ENCODE results near the gene ELK4. TPM values are rescaled to one million over a fixed set of nuclear protein-coding genes. Genes with fewer than 3 reads are reported as not detected.

ELK4 gene
- total and polyA plus RNA-seq, 2 of the 8 experiments (the other 6 are each of a cell fraction or from before 2014, with no cell fraction given) = 2.9 to 26.3 TPM

DNA sequence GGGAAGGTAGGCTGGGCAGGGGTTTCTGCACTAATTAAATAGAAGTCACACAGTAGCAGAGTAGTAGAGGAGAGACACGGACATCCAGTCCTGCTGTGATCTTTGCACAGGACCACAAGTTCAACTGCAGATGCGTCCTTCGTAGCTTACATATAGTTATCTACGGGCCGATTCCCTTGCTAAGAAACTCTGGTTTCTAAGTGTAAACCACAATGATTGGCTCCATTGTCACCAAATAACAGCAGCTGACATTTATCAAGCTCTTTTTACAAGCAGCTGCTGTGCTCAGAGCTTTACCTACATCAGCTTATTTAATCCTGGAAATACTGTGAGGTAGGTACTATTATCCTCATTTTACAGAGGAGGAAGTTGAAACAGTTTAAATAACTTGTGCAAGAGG lies 45.4 kb upstream of the ELK4 start:
- no peak overlapping the region for H2BK120ac ChIP-seq (replicated peaks; ENCODE audit: low read depth, low read length)
- H2BK5ac ChIP-seq (ENCODE audit: low read depth, low read length) = no peak overlapping the region
- H3K79me1 ChIP-seq (ENCODE audit: low read depth, low read length) = peaks cover 17% of the 10 kb centered on the region
- H2BK20ac ChIP-seq (ENCODE audit: low read length) = no peak overlapping the region
- no peak overlapping the region for H3K14ac ChIP-seq (ENCODE audit: insufficient read length)
- H3K23ac ChIP-seq (ENCODE audit: insufficient read length) = no peak overlapping the region
- no peak overlapping the region for H4K8ac ChIP-seq (ENCODE audit: extremely low read depth, insufficient read depth, low read length)
- no peak overlapping the region for H3K4me2 ChIP-seq (ENCODE audit: insufficient read depth in 1 of 2, low read depth in 2 of 2, low read length in 2 of 2)
- 79% methylated on average over 5 of the region's 5 CpGs; no CpG with 5 or more reads in 1 of the 2 experiments for whole genome bisulfite sequencing, 2 experiments (ENCODE audit: extremely low coverage in 1 of 2, insufficient coverage in 1 of 2, insufficient read length in 1 of 2, insufficient replicate concordance in 2 of 2, low coverage in 1 of 2, low lambda C conversion rate in 2 of 2, missing lambda C conversion rate in 1 of 2)
- H3K79me2 ChIP-seq (ENCODE audit: control insufficient read depth in 1 of 2, insufficient read depth in 2 of 2, low read length in 2 of 2) = peaks cover 0 to 48% of the 10 kb centered on the region in 2 experiments; a peak in 3 of 4 replicates
- no peak overlapping the region for H3K27ac ChIP-seq (ENCODE audit: low read depth, low read length)
- no peaks in the 10 kb centered on the region for H3K9me3 ChIP-seq (ENCODE audit: insufficient read depth in 2 of 2, low read depth in 1 of 2, low read length in 1 of 2)
- no peak overlapping the region for H3K4ac ChIP-seq (replicated peaks; ENCODE audit: insufficient read length, low read depth, low read length)
- H3K9ac ChIP-seq (replicated peaks in 1 of 4; ENCODE audit: extremely low read depth in 1 of 4, low read depth in 3 of 4, low read length in 3 of 4) = no peak overlapping the region
- no peak overlapping the region for H3K18ac ChIP-seq (ENCODE audit: extremely low read depth, low read length)
- FAIRE-seq (no peak), DNase-seq (ENCODE audit: low read depth in 1 of 2, low spot score in 2 of 2) (no peak)
- peaks cover 16 to 42% (median 25%) of the 10 kb centered on the region in 4 experiments for H3K4me1 ChIP-seq (replicated peaks in 1 of 4; ENCODE audit: control insufficient read depth in 3 of 4, insufficient read depth in 4 of 4, low read length in 3 of 4)
- no peak overlapping the region for H4K91ac ChIP-seq (replicated peaks; ENCODE audit: insufficient read length, low read length)
- H4K5ac ChIP-seq (ENCODE audit: insufficient read length, low read depth, low read length) = no peak overlapping the region
- ChIA-PET POLR2A (ENCODE audit: partially characterized antibody) (interaction anchor here (0.6 to 5.4 kb wide), 10 partner anchors 7 to 85 kb away, joined by 3 to 49 read pairs (median 4); partner anchors contain the start of gene ELK4), CTCF (ENCODE audit: partially characterized antibody) (interaction anchor here (0.7 to 17.5 kb wide), 11 partner anchors 8 to 85 kb away, joined by 3 to 378 read pairs (median 5); partner anchors contain the start of gene ELK4)
- no peak overlapping the region for H2AK5ac ChIP-seq (ENCODE audit: low read depth, low read length)
- no peak overlapping the region for H2BK12ac ChIP-seq (ENCODE audit: low read depth, low read length)
- H3K23me2 ChIP-seq (ENCODE audit: low read depth, low read length) = peaks cover 11% of the 10 kb centered on the region
- peaks cover 0 to 7% of the 10 kb centered on the region in 2 experiments for H4K20me1 ChIP-seq (replicated peaks in 1 of 2; ENCODE audit: control insufficient read depth in 1 of 2, insufficient read depth in 2 of 2, low read length in 2 of 2)
- no peaks in the 10 kb centered on the region for H3K36me3 ChIP-seq (ENCODE audit: control insufficient read depth in 2 of 4, insufficient read depth in 4 of 4, low read length in 3 of 4)
- no peak overlapping the region for H3K4me3 ChIP-seq (ENCODE audit: extremely low read depth in 1 of 4, insufficient read depth in 2 of 4, low read depth in 3 of 4, low read length in 4 of 4)
- H2AFZ ChIP-seq (ENCODE audit: low read length) = no peak overlapping the region
- H2BK15ac ChIP-seq (ENCODE audit: low read length) = no peak overlapping the region
- no peak for TF ChIP-seq SIRT6 (IDR thresholded peaks at IDR 0.05; ENCODE audit: low read length)
- no peak for TF ChIP-seq CHD2 (IDR thresholded peaks at IDR 0.05; ENCODE audit: low read length)
- TF ChIP-seq POU5F1 (IDR thresholded peaks at IDR 0.05; ENCODE audit: low read depth, low read length) = no peak
- no peak for TF ChIP-seq RFX5 (IDR thresholded peaks at IDR 0.05; ENCODE audit: borderline replicate concordance, low read depth, low read length)
- TF ChIP-seq SP2 (IDR thresholded peaks at IDR 0.05; ENCODE audit: low read length) = no peak
- TF ChIP-seq SP4 (IDR thresholded peaks at IDR 0.05; ENCODE audit: low read length) = no peak
- no peak for TF ChIP-seq CTBP2 (IDR thresholded peaks at IDR 0.05; ENCODE audit: borderline replicate concordance, insufficient read depth, insufficient read length, low read length)
- TF ChIP-seq SP1 (IDR thresholded peaks at IDR 0.05; ENCODE audit: low read depth, low read length) = no peak
- TF ChIP-seq, protein P1, sequence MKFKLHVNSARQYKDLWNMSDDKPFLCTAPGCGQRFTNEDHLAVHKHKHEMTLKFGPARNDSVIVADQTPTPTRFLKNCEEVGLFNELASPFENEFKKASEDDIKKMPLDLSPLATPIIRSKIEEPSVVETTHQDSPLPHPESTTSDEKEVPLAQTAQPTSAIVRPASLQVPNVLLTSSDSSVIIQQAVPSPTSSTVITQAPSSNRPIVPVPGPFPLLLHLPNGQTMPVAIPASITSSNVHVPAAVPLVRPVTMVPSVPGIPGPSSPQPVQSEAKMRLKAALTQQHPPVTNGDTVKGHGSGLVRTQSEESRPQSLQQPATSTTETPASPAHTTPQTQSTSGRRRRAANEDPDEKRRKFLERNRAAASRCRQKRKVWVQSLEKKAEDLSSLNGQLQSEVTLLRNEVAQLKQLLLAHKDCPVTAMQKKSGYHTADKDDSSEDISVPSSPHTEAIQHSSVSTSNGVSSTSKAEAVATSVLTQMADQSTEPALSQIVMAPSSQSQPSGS (IDR thresholded peaks at IDR 0.05; ENCODE audit: low read length) = no peak
- H3K56ac ChIP-seq (replicated peaks; ENCODE audit: insufficient read length, low read depth, low read length) = no peak overlapping the region
- H3K27me3 ChIP-seq (replicated peaks in 1 of 4; ENCODE audit: control insufficient read depth in 3 of 4, extremely low read depth in 1 of 4, insufficient read depth in 3 of 4, low read length in 3 of 4) = peaks cover 0 to 11% (median 2%) of the 10 kb centered on the region in 4 experiments; a peak in 2 of 7 replicates
